Prostate gland (tissue), 2 donors: ENCODE measurements around the gene CAPN15. TPM values are rescaled to one million over a fixed set of nuclear protein-coding genes. Genes with fewer than 3 reads are reported as not detected.
"Not testable (repeated sequence)": the region's sequence is repeated elsewhere in the genome, so short reads cannot be mapped to it uniquely, and the experiment has no call there.

Source experiments
- DNase-seq: peaks from one replicate; pipeline ENCODE4 v3.0.0-alpha.2; 2019; ENCODE audit warnings: low spot score
- H3K27ac ChIP-seq, 2 donors: fragments of 200-600 bp; sonication (generic); 2 replicates each; pipeline ENCODE4 v1.5.1; 2017 to 2019
- H3K27me3 ChIP-seq: fragments of 200-600 bp; sonication (generic); replicated peaks from 2 replicates; pipeline ENCODE4 v1.5.1; 2019; ENCODE audit not compliant: insufficient read depth
- H3K36me3 ChIP-seq, 2 donors: fragments of 200-600 bp; sonication (generic); 1 replicate in 1 of 2; 2 replicates in 1 of 2; pipeline versions ENCODE4 v1.5.1 to v1.8.1; 2017 to 2019
- H3K4me1 ChIP-seq: fragments of 200-600 bp; sonication (generic); replicated peaks from 2 replicates; pipeline ENCODE4 v1.5.1; 2019
- H3K4me3 ChIP-seq, 2 donors: fragments of 200-600 bp; sonication (generic); 2 replicates each; pipeline ENCODE4 v1.5.1; 2017 to 2019
- H3K9me3 ChIP-seq: fragments of 200-600 bp; sonication (generic); 2 replicates; pipeline ENCODE4 v1.5.1; 2017
- POLR2A ChIP-seq: fragments of 450-650 bp; IDR thresholded peaks from one replicate; pipeline ENCODE4 v1.6.1; 2016; ENCODE audit warnings: antibody characterized with exemption, mild to moderate bottlenecking
- POLR2AphosphoS5 ChIP-seq: sonication (generic); formaldehyde crosslinking; IDR thresholded peaks from one replicate; pipeline ENCODE4 v1.6.1; 2017; ENCODE audit warnings: antibody characterized with exemption
- WGBS: methylation state at CpG from one replicate; pipeline ENCODE4 v1.1.5; 2018; 5-methylcytosine and 5-hydroxymethylcytosine counted together
- intact Hi-C: fragments of 100-400 bp; cut with DNase I; formaldehyde crosslinking; loops from one replicate; pipeline ENCODE4 v1.14.2; 2022
- total RNA-seq, 2 donors: library from RNA; depleted of rRNA; stranded (reverse); fragments of >200 nt; gene quantifications; one replicate each; pipeline ENCODE4 v1.1.0, GENCODE V29; 2016
- TF ChIP-seq, protein P1 (sequence below), 4 experiments: fragments of 200-600 bp in 2 of 4; fragments of 450-650 bp in 2 of 4; sonication (generic) in 2 of 4; IDR thresholded peaks; 1 replicate in 3 of 4; 2 replicates in 1 of 4; pipeline ENCODE4 v1.5.1; 2016 to 2019; ENCODE audit warnings: antibody characterized with exemption in 4 of 4, mild to moderate bottlenecking in 2 of 4, moderate library complexity in 2 of 4

CAPN15 gene
- total RNA-seq, 2 donors from 2014 or later, result 59.7 to 80.7 TPM

DNA sequence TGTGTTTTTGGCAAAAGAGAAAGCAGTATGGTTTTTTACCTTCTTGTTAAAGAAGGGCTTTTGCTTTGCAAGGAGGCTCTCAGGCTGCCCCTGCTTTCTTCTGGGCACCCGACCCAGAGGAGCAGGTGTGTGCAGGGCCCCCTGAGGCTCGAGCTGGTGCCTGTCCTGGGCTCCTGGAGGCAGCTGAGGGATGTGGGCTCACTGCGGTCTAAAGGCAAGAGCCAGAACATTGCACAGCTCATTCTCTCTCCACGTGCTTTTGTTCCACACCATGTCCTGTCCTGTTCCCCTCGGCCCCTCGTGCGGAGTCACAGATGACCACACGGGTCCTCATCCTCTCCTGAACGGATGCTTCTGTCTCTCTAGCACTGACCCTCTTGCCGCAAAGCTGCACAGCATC lies 36.7 kb upstream of the CAPN15 start:
- no peaks in the 10 kb centered on the region for H3K4me1 ChIP-seq
- TF ChIP-seq POLR2AphosphoS5 (no peak), POLR2A (no peak)
- TF ChIP-seq, protein P1, sequence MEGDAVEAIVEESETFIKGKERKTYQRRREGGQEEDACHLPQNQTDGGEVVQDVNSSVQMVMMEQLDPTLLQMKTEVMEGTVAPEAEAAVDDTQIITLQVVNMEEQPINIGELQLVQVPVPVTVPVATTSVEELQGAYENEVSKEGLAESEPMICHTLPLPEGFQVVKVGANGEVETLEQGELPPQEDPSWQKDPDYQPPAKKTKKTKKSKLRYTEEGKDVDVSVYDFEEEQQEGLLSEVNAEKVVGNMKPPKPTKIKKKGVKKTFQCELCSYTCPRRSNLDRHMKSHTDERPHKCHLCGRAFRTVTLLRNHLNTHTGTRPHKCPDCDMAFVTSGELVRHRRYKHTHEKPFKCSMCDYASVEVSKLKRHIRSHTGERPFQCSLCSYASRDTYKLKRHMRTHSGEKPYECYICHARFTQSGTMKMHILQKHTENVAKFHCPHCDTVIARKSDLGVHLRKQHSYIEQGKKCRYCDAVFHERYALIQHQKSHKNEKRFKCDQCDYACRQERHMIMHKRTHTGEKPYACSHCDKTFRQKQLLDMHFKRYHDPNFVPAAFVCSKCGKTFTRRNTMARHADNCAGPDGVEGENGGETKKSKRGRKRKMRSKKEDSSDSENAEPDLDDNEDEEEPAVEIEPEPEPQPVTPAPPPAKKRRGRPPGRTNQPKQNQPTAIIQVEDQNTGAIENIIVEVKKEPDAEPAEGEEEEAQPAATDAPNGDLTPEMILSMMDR (IDR thresholded peaks at IDR 0.05), result no peak
- DNase-seq, result no peak
- H3K27ac ChIP-seq, result no peak overlapping the region
- H3K4me3 ChIP-seq, result no peak overlapping the region
- intact Hi-C loops, result no loop called here
- 83% methylated on average over 10 of the region's 10 CpGs for WGBS
- no peaks in the 10 kb centered on the region for H3K36me3 ChIP-seq
- no peaks in the 10 kb centered on the region for H3K27me3 ChIP-seq
- no peaks in the 10 kb centered on the region for H3K9me3 ChIP-seq

DNA sequence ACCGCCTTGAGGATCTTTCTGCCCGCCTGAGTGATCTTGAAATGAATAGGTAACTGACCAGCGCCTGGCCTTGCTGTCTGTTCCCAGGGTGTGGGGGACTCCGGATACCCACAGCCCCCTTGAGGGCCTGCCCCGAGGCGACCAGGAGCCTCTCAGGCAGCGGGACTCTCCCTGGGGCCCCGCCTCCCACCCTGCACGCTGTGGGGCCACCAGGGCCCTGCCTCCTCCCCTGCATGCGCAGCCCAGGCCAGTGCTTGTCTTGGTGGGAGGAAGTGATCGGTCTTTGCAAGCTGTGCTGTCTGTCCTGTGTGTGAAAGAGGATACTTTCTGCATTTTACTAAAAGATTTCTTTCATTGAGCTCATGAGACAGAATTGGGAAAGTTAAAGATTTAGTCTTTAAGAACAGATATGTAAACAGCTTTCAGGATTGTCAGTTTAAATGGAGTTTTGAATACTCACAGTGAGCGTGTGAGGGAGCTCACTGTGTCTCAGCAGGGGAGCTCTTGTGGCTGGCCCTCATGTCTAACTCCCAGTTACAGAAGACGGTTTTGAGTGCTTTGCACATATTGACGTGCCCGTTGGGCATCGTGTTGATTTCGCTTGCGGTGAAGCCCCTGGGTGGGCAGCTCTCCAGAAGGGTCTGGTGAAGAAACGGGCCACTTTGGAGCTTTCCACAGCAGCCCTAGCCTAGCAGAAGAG lies 36.1 kb upstream of the CAPN15 start:
- intact Hi-C loops, result no loop called here
- Histone ChIP-seq H3K27me3 (no peaks in the 10 kb centered on the region), H3K9me3 (no peaks in the 10 kb centered on the region), H3K27ac (no peak overlapping the region), H3K4me3 (no peak overlapping the region), H3K36me3 (no peaks in the 10 kb centered on the region), H3K4me1 (no peaks in the 10 kb centered on the region)
- no peak for TF ChIP-seq POLR2AphosphoS5
- TF ChIP-seq POLR2A, result no peak
- TF ChIP-seq, protein P1 (IDR thresholded peaks at IDR 0.05), result no peak
- no peak for DNase-seq
- 91% methylated on average over 19 of the region's 19 CpGs for WGBS

DNA sequence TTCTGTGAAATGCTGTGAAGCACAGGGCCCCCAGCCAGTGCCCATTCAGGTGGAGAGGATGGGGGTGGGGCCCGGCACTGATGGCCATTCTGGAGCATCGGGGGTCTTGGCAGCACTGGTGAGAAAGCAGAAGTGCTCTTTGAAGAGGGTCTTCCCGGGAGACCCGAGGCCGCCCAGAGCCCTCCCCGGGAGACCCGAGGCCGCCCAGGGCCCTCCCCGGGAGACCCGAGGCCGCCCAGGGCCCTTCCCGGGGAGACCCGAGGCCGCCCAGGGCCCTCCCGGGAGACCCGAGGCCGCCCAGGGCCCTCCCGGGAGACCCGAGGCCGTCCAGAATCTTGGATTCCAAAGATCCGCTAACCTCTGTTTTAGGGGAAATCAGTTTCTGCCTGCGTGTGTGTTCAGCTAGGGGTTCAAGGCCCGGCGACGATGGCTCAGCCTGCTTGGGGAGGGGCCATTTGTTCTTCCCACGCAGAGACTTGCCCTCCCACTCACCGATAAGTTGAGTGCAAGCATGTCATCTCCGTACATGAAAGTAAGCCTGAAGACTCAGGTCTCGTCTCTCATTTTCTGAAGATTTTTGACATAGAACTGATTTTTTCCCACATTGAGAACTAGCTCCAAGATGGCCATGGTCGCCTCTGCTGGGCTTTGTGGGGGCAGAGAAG lies 35.2 kb upstream of the CAPN15 start:
- DNase-seq, result no peak
- TF ChIP-seq POLR2AphosphoS5 (no peak), POLR2A (no peak)
- TF ChIP-seq, protein P1 (IDR thresholded peaks at IDR 0.05), result no peak

DNA sequence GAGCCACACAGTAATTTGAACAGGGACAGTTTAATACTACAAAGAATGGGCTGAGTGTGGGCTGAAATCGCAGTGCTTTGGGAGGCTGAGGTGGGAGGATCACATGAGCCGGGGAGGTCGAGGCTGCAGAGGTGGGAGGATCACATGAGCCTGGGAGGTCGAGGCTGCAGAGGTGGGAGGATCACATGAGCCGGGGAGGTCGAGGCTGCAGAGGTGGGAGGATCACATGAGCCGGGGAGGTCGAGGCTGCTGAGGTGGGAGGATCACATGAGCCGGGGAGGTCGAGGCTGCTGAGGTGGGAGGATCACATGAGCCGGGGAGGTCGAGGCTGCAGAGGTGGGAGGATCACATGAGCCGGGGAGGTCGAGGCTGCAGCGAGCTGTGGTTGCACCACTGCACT lies 32.8 kb upstream of the CAPN15 start:
- intact Hi-C loops, H3K4me3 ChIP-seq, H3K27me3 ChIP-seq, H3K4me1 ChIP-seq, H3K36me3 ChIP-seq, DNase-seq, H3K9me3 ChIP-seq, H3K27ac ChIP-seq: not testable (repeated sequence)
- 86% methylated on average over 15 of the region's 15 CpGs for WGBS

More for the DNA sequence above, 35.2 kb upstream of the CAPN15 start:
- Histone ChIP-seq H3K4me3 (no peak overlapping the region), H3K9me3 (no peaks in the 10 kb centered on the region), H3K36me3 (no peaks in the 10 kb centered on the region), H3K4me1 (no peaks in the 10 kb centered on the region), H3K27me3 (no peaks in the 10 kb centered on the region), H3K27ac (no peak overlapping the region)
- 94% methylated on average over 28 of the region's 30 CpGs for WGBS
- intact Hi-C loops, result no loop called here

DNA sequence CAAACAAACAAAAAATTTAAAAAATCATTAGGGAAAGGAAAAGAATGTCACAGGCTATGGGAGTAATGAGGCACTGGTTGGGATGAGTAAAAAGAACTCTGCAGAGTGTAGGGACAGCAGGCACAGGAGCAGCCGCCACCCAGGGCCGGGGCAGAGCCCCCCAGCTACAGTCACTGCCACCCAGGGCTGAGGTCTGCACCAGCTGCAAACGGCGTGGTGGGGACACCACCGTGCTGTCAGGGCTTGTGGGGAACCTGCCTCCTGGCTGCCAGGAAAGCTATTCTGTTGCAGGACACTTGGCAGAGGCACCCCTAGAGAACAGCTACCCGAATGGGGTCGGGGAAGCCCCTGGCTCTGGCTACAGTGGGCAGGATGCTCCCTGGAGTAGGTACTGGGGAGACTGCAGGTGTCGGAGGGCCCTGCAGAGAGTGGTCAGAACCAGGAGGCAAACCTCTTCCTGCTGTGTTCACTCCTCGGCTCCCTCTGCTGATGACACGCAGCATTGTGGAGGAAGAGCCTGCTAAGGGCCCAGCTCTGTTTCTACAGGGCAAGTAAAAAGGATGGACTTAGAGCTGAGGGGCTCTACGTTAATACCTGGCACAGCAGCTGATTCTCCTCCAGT lies 32.3 kb upstream of the CAPN15 start:
- no peaks in the 10 kb centered on the region for H3K4me1 ChIP-seq
- DNase-seq, result no peak
- no peaks in the 10 kb centered on the region for H3K9me3 ChIP-seq
- H3K4me3 ChIP-seq, result no peak overlapping the region
- no peak overlapping the region for H3K27ac ChIP-seq
- intact Hi-C loops, result no loop called here
- H3K27me3 ChIP-seq, result no peaks in the 10 kb centered on the region
- TF ChIP-seq, protein P1 (IDR thresholded peaks at IDR 0.05), result peak in 3 of 4 experiments; percentile 17 to 38 (median 36)
- no peak for TF ChIP-seq POLR2AphosphoS5
- no peaks in the 10 kb centered on the region for H3K36me3 ChIP-seq
- 75% methylated on average over 11 of the region's 11 CpGs for WGBS
